ENCODE results near the gene CADM1.

The CADM1 gene

GRCh38 chr11:115393950-115394349, 110.3 kb downstream of the CADM1 start:
- DNase-seq: no peak

- DNase-seq: no peak
Observed at GRCh38 chr11:115391598-115391997, 112.6 kb downstream of the CADM1 start.

DNA sequence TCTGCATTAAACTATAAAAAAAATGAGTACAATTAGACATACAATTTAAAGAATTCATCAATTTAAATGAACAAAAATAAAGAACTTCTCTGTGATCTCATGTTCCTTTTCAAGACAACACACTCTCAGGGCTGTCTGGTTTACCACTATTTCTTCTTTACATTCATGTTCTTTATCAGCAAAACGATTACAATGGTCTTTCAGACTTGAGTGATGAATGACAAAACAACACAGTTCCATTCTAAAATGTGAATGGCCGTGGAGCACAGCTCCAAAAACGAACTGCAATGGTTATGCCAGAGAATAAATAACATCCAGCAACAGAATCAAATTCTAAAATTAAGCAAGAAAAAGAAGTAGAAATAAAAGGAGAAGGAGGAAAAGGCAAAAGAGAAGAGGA, 113.1 kb downstream of the CADM1 start:
- no peak for DNase-seq

GRCh38 chr11:115390441-115390840, 113.8 kb downstream of the CADM1 start:
- no peak for DNase-seq

DNA sequence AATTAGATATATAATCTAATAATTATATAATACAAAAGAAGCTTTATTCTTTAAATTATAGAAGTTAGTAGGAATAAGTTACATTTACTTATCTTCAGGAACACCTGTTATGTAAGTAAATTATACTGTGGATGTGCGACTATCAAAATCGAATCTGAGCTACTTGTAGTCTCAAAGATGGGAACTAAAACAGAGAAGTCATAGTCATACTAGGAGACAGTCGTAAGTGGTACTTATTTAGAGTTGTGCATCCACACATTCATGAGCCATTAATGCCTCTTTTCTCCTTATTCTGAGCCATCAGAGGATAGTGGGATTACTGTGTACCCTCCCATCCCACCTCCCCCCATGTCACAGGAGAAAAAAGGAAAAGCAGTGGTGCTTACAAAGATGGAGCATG, 114.4 kb downstream of the CADM1 start:
- DNase-seq: no peak

GRCh38 chr11:115385226-115385625, 119.0 kb downstream of the CADM1 start:
- no peak for DNase-seq

GRCh38 chr11:115384236-115384635, 120.0 kb downstream of the CADM1 start:
- DNase-seq: no peak

DNA sequence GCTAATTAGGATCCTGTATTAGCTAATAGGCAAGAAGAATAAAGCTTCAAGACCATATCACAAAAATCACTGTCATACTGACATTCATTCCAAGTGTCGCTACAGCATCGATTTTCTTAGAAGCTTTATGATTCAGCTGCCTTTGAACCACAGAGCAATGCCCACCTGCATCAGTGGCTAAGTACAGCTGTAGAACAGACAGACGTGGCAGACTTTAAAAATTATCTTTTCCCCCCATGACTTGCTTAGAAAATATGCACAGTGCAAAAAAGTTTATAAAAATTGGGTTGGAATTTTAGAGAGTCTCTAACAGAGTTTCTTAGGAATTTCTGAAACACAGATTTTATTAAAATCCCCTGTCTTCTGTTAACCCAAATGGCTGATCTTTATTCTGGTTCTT, 120.8 kb downstream of the CADM1 start:
- no peak for DNase-seq

DNA sequence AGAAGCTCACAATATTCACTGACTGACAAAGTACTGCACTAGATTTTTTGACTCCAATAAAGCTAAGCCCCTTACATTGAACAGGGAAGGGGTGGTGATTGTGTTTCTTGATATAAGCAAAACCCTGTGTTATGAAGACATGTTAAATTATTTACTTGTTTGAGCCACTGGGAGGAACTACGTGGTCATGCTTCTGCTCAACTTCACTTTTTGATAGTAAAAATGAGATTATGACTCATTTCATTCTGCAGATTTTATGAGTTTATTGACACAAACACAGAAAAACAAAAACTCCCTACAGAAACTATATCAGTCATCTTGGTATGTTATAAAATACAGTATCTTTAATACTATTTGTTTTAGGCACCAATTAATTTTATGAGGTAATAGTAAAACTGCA, 124.7 kb downstream of the CADM1 start:
- DNase-seq: no peak

- no peak for DNase-seq
Observed at GRCh38 chr11:115378557-115378956, 125.7 kb downstream of the CADM1 start.

GRCh38 chr11:115377882-115378296, 126.3 kb downstream of the CADM1 start:
- no peak for DNase-seq

- DNase-seq: no peak
Observed at GRCh38 chr11:115368616-115369015, 135.6 kb downstream of the CADM1 start.

- DNase-seq: no peak
Observed at GRCh38 chr11:115366826-115367225, 137.4 kb downstream of the CADM1 start.

DNA sequence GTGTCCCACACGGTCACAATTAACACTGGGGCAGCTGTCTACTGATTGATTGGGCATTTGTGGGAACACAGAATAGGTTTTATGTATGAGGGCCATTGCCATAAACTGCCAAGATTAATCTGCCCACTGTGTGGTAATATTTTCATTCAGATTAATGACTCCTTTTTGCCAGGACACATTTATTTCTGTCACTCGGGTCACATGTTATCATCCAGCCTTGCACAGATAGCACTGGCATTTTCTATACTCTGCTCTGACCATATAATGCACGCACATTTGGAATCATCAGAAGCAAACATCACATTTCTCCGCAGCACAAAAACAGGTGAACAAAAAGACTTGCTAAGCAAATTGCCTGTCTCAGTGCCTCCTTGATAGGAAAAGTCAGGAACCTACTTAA, 138.3 kb downstream of the CADM1 start:
- no peak for DNase-seq

GRCh38 chr11:115364896-115365295, 139.3 kb downstream of the CADM1 start:
- DNase-seq: no peak

- no peak for DNase-seq
Observed at GRCh38 chr11:115363921-115364320, 140.3 kb downstream of the CADM1 start.

DNA sequence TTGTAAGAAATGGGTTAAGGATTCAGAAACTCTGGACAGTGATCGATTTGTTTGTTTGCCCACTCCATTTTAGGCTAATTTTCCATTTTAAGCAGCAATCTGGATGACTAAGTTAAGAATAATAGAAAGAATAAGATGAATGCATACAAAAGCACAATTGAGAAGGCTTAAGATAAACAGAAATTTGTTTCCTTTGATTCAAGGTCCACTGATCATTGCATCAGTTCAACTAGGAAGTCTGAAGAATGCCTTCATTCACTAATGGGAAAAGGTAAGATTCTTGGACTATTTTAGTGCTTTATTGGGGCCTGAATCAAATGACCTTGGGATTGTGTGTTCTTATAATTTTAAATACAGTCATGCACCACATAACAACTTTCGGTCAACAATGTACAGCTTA, 140.8 kb downstream of the CADM1 start:
- no peak for DNase-seq

- no peak for DNase-seq
Observed at GRCh38 chr11:115362997-115363396, 141.2 kb downstream of the CADM1 start.

DNA sequence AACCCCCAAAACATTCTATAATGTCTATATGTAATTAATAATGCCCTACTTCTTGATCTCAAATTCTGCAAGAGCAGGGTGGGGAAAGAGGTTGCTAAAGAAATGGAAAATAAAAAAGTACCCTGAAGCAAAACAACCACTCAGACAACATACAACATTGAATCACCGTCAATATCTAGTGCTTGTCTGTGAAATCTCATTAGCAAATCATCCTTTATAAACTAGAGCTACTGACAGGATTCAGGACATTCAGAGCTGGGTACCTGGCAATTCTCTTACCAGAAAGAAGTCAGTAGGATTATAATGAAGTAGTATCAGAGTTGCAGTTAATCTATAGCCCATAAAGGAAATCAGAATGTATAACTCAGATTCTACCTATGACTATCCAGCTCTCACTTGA, 143.2 kb downstream of the CADM1 start:
- no peak for DNase-seq

DNA sequence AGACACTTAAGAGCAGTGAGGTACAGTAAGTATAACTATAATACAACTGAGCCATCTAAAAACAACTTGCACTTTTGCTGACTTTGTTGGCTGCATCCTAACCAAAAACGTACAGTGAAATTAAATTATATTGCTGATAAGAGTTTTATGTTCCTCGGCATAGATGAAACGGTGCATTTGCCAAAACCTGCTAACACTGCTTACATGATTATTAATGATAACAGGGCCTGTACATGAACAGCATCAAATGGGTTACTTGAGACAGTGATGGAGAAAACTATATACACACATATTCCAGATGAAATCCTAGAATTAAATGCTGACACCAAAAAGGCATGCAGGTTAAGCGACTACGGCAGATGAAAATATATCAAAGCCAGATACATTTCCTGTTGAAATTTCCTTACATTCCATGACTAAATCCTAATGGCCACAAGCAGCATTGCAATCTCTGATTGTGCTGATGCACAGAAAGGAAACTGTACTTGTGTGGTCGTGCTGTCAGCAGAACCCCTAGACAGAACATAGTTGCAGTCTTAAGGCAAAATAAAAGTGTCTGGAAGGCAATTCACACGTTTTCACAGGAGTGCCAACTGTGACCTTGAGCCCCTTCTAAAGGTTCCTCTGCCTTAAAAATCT, 143.9 kb downstream of the CADM1 start:
- no peak for DNase-seq

- no peak for DNase-seq
Observed at GRCh38 chr11:115357066-115357465, 147.1 kb downstream of the CADM1 start.

DNA sequence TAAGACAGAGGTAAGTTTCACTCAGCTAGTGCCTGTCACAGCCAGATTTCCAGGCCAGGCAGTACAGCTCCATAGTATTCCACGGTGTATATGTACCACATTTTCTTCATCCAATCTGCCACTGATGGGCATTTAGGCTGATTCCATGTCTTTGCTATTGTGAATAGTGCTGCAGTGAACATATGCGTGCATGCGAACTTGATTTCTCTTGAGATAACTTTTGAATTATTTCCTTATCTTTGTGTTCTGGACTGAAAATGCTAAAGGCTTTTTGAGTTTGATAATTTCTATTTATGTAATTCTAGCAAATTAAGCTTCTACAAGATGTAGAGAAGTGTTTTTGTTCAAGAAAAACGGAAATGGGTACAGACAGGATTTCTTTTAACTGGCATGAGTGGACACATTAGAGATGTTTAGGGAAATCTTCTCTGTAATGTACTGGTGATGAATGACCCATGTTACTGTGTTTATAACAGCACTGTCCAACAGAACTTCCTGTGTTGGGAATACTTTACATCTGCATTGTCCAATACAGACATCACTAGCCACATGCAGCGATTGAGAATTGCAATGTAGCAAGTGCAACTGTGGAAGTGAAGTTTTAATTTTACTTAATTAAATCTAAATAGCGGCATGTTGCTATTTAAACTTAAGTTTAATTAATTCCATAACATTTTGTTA, 151.3 kb downstream of the CADM1 start:
- DNase-seq: no peak

DNA sequence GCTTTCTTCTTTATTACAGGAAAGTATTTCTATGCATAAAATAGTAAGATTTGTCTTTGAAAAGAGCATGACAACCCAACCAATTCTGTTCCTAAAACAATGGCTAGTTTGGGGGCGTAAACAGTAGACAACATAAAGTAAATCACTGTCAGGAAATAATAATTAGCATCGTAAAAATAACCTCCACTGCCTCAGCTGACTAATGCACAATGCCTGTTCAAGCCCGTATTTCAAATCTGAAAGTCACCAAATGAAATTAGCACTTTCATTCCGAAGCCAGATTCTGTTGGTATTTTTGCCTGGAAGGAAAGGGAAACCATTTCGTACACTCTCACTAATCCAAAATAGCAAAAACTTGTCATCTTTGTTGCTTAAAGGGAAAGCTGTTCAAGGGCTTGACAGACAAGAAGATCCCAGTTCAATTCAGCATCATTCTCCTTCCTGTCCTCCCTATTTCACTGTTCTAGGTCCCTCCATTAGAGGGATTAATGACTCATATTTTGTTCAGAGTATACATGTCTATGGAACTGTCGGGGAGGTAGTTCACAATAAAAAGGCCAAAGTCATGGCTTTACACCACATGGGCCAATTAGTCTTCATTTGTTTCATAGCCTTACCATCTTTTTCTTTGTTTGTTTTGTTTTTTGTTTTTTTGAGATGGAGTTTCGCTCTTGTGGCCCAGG, 154.7 kb downstream of the CADM1 start:
- DNase-seq: no peak

DNA sequence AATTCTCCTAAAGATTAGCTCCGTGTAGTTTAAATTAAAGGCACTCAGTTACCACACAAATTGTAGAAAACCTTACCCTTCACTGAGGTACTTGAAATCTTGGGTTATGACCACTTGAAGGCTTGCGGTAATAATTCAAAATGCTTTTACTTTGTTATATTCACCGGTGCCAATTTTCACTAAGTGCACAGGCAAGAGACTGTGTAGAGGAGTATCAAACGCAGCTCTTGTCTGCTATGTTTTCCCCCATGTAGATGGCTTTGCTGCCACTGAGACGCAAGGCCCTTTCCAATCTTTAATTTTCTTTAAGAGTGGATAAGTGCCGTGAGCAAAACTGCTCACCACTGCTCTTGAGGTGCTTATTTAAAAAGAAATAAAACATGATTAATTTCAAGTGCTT, 155.8 kb downstream of the CADM1 start:
- no peak for DNase-seq
